Measurements from ENCODE around the gene TXNRD2.

Gene TXNRD2

DNA sequence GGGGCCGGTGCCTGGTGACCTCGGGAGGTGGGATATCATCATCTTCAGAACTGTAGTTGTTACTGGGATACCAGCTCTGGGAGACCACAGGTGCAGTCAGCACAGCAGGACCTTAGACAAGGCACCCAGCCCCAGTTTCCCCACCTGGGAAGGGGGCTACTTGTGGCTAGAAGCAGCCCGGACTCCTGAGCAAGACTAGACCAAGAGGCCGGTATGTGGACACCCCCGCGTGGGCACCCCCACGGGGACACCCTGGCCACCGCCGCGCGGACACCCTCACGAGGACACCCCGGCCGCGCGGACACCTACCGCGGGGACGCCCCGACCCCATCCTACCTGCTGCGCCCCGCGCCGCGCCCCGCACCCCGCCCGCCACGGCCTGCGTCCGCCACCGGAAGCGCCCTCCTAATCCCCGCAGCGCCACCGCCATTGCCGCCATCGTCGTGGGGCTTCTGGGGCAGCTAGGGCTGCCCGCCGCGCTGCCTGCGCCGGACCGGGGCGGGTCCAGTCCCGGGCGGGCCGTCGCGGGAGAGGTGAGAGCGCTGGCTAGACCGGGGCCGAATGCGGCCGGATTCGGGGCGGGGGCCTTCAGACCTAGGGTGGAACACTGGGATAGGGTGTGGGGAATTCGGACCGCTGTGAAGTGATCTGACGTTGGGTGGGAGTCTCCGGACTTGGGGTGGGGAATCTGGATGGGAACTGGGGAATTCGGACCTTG, at the start of gene TXNRD2, which contains the start of gene COMT:
Gene TXNRD2 (minus strand): TSS at position 454 of the 718 bp plus-strand sequence. CDS start 15 bp downstream, at position 439.
Gene COMT (plus strand): TSS at position 408 of the 718 bp plus-strand sequence. CDS start 20,755 bp downstream, outside the sequence.
- TF ChIP-seq, protein P1, sequence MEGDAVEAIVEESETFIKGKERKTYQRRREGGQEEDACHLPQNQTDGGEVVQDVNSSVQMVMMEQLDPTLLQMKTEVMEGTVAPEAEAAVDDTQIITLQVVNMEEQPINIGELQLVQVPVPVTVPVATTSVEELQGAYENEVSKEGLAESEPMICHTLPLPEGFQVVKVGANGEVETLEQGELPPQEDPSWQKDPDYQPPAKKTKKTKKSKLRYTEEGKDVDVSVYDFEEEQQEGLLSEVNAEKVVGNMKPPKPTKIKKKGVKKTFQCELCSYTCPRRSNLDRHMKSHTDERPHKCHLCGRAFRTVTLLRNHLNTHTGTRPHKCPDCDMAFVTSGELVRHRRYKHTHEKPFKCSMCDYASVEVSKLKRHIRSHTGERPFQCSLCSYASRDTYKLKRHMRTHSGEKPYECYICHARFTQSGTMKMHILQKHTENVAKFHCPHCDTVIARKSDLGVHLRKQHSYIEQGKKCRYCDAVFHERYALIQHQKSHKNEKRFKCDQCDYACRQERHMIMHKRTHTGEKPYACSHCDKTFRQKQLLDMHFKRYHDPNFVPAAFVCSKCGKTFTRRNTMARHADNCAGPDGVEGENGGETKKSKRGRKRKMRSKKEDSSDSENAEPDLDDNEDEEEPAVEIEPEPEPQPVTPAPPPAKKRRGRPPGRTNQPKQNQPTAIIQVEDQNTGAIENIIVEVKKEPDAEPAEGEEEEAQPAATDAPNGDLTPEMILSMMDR (IDR thresholded peaks at IDR 0.05; ENCODE audit: insufficient read depth, missing control alignments), result no peak
- DNase-seq (ENCODE audit: insufficient read length, low spot score) (peak; percentile 90), FAIRE-seq (no peak)

DNA sequence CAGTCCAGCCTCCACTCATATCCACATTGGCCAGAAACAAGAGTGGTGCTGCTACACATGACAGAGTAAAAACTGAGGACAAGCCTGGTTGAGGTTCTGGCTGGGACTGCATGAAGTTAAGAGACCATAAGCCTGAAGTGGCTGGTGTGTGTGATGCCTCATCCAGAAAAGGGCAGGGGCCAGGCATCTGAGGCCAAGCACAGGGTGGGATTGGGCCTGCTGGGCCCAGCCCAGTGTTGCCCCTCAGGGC, 49.7 kb upstream of the TXNRD2 start:
- TF ChIP-seq, protein P1 (IDR thresholded peaks at IDR 0.05; ENCODE audit: insufficient read depth, missing control alignments), result no peak
- FAIRE-seq, result no peak
- DNase-seq (ENCODE audit: insufficient read length, low spot score), result no peak

DNA sequence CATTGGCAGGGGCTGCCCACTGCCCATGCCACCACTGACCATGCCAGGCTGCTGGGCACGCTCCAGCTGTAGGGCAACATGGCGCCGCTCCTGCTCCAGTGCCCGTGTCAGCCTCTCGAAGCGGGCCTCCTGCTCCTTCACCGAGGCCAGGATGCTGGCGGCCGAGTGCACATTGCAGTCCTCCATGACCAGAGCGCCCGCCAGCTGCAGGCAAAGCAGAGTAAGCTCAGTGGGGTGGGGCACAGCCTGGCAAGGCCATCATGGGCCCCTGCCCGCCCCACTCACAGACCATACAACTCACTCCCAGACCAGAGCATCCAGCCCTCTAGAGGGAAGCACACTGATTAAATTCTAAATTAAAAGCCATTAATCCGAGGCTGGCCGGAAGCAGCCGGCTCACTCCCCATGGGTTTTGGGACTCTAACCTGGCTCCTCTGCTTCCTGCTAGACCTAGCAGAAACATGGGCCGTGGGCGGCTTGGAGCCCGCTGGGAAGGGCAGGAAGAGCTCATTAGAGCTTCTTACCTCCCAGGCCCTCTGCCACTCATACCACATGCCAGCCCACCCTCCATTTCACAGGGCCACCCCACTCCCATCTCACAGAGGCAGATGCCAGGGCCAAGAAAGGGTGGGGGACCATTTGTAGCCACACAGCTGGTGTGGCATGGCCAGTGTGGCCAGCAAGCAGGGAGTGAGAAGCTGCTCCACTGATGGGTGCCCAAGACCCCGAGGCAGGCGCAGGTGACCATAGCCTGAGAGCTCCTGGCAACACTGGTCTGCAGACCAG, 49.2 kb upstream of the TXNRD2 start:
- DNase-seq (ENCODE audit: insufficient read length, low spot score) (no peak), FAIRE-seq (no peak)
- TF ChIP-seq, protein P1 (IDR thresholded peaks at IDR 0.05; ENCODE audit: insufficient read depth, missing control alignments), result no peak

DNA sequence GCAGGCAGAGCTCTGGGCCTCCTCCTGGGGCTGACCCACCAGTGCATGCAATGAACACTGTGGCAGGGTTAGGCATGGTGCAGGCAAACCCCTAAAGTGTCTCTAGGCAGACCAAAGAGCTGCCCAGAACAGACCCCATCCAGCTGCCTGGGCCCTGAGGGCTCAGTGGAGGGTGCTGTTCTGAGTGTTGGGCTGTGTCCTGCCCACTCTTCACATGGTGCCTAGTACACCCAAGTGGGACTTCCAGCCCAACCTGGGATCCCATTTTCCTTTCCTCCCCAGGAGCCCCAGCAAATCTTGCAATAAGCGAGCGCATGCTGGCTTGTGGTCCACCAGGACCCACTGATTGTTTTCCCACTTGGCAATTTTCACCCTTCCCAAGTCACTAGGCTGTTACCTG, 48.6 kb upstream of the TXNRD2 start:
- TF ChIP-seq, protein P1 (IDR thresholded peaks at IDR 0.05; ENCODE audit: insufficient read depth, missing control alignments), result no peak
- FAIRE-seq, result no peak
- no peak for DNase-seq (ENCODE audit: insufficient read length, low spot score)

DNA sequence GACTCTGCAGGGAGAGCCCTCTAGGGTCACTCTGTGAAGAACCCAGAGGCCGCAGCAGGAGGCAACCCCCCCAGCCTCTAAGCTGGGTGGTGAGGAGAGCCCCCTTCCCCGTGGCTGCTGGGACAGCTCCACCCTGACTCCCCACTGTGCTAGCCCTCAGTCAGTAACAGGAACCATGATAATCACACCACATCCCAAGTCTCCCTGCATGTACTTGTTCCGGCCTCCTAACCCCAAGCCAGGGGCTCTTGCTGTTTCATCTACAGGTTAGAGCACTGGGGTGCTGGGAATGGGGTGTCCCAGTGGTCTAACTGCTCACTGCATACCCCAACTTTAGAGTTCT, 48.1 kb upstream of the TXNRD2 start:
- FAIRE-seq (no peak), DNase-seq (ENCODE audit: insufficient read length, low spot score) (no peak)
- TF ChIP-seq, protein P1 (IDR thresholded peaks at IDR 0.05; ENCODE audit: insufficient read depth, missing control alignments), result no peak

DNA sequence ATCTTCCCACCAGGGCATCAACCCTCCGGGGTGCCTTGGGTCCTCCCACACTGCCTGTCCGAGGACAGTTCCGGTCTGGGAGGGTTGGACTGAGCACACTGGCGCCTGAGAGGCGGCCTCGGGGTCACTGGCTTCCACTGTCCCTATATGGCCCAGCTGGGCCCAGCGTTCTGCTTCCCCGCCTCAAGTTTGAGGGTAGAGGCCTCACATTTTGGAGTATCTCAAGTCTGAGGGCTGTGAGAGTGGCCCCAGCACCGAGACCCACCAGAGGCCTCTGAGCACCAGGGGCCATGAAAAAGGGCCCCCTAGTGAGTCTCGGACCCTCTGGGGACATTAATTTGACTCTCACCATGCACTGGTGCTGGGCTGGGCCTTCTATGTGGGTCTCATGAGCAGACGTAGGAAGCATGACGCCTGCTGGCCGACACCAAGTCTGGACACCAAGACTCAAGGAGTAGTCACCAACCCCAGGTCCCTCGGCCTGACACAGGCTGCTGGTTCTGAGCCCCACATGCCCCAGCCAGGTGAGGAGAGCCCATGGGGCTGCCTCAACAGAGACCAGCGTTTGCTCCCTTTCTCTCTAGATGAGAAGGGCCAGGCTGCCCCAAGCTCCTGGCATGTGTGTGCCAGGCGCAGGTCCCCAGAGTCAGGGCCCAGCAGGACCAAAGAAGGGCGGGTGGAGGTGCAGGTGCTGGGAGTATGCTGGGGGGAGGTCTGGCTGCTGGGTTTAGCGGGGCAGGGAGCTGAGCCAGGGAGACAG, 47.5 kb upstream of the TXNRD2 start:
- FAIRE-seq (no peak), DNase-seq (ENCODE audit: insufficient read length, low spot score) (no peak)
- TF ChIP-seq, protein P1 (IDR thresholded peaks at IDR 0.05; ENCODE audit: insufficient read depth, missing control alignments), result no peak
